H9 (cell line): ENCODE measurements around the gene CSNK1A1L. TPM values are rescaled to one million over a fixed set of nuclear protein-coding genes. Genes with fewer than 3 reads are reported as not detected.

Experiments used
- DNase-seq: peaks from one replicate; pipeline ENCODE4 v3.0.0-alpha.2; 2017
- H2AFZ ChIP-seq: one replicate; pipeline ENCODE4 v1.6.1; 2013; ENCODE audit warnings: mild to moderate bottlenecking, low read length, control low read depth, moderate library complexity
- H2AK5ac ChIP-seq: 2 replicates; pipeline ENCODE4 v1.6.1; 2013; ENCODE audit warnings: low read length, control low read depth, mixed read lengths; ENCODE audit not compliant: insufficient read length
- H2BK120ac ChIP-seq: one replicate; pipeline ENCODE4 v1.6.1; 2013; ENCODE audit warnings: low read depth, mild to moderate bottlenecking, low read length, control low read depth, inconsistent platforms; ENCODE audit not compliant: poor library complexity, severe bottlenecking
- H2BK12ac ChIP-seq: 2 replicates; pipeline ENCODE4 v1.6.1; 2013; ENCODE audit warnings: low read length, control low read depth, mixed read lengths, low read depth; ENCODE audit not compliant: insufficient read length
- H2BK15ac ChIP-seq: 2 replicates; pipeline ENCODE4 v1.6.1; 2013; ENCODE audit warnings: low read depth, low read length, control low read depth
- H2BK20ac ChIP-seq: one replicate; pipeline ENCODE4 v1.6.1; 2013; ENCODE audit warnings: low read depth, mild to moderate bottlenecking, low read length, control low read depth, inconsistent platforms; ENCODE audit not compliant: poor library complexity, severe bottlenecking
- H2BK5ac ChIP-seq: 2 replicates; pipeline ENCODE4 v1.6.1; 2013; ENCODE audit warnings: low read length, control low read depth, mixed read lengths; ENCODE audit not compliant: insufficient read length
- H3K14ac ChIP-seq: 2 replicates; pipeline ENCODE4 v1.6.1; 2013; ENCODE audit warnings: low read length, control low read depth; ENCODE audit not compliant: insufficient read depth
- H3K18ac ChIP-seq: 2 replicates; pipeline ENCODE4 v1.6.1; 2013; ENCODE audit warnings: low read depth, mild to moderate bottlenecking, mixed read lengths, low read length, control low read depth; ENCODE audit not compliant: insufficient read length
- H3K23ac ChIP-seq: 2 replicates; pipeline ENCODE4 v1.6.1; 2013; ENCODE audit warnings: low read length, control low read depth, mixed read lengths, low read depth; ENCODE audit not compliant: insufficient read length
- H3K23me2 ChIP-seq: 2 replicates; pipeline ENCODE4 v1.6.1; 2013; ENCODE audit warnings: low read depth, mild to moderate bottlenecking, mixed read lengths, low read length, control low read depth; ENCODE audit not compliant: insufficient read length, poor library complexity, severe bottlenecking
- H3K27ac ChIP-seq: 2 replicates; pipeline ENCODE4 v1.5.1; 2013; ENCODE audit warnings: low read length, control low read depth, mixed read lengths, low read depth; ENCODE audit not compliant: insufficient read length
- H3K27me3 ChIP-seq: 2 replicates; pipeline ENCODE4 v1.6.1; 2013; ENCODE audit warnings: low read length, control low read depth, inconsistent platforms; ENCODE audit not compliant: insufficient read depth
- H3K4ac ChIP-seq: 2 replicates; pipeline ENCODE4 v1.6.1; 2013; ENCODE audit warnings: low read depth, mild to moderate bottlenecking, control low read depth, inconsistent platforms, low read length, moderate library complexity
- H3K4me1 ChIP-seq: 2 replicates; pipeline ENCODE4 v1.6.1; 2013; ENCODE audit warnings: low read length, control low read depth, inconsistent platforms; ENCODE audit not compliant: insufficient read depth
- H3K4me2 ChIP-seq: 2 replicates; pipeline ENCODE4 v1.6.1; 2013; ENCODE audit warnings: low read length, control low read depth, mixed read lengths; ENCODE audit not compliant: insufficient read length, insufficient read depth
- H3K56ac ChIP-seq: 2 replicates; pipeline ENCODE4 v1.6.1; 2013; ENCODE audit warnings: low read depth, mild to moderate bottlenecking, mixed read lengths, low read length, control low read depth; ENCODE audit not compliant: insufficient read length
- H3K79me1 ChIP-seq: 2 replicates; pipeline ENCODE4 v1.6.1; 2013; ENCODE audit warnings: low read depth, mild to moderate bottlenecking, moderate library complexity, low read length, control low read depth, inconsistent platforms; ENCODE audit not compliant: insufficient read depth, poor library complexity, severe bottlenecking
- H3K79me2 ChIP-seq: 2 replicates; pipeline ENCODE4 v1.6.1; 2013; ENCODE audit warnings: low read length, control low read depth, inconsistent platforms; ENCODE audit not compliant: insufficient read depth
- H3K9ac ChIP-seq: 2 replicates; pipeline ENCODE4 v1.6.1; 2013; ENCODE audit warnings: low read length, control low read depth, mixed read lengths; ENCODE audit not compliant: insufficient read length; ENCODE audit errors: extremely low read depth
- H3K9me3 ChIP-seq: one replicate; pipeline ENCODE4 v1.6.1; 2013; ENCODE audit warnings: low read depth, low read length, inconsistent platforms; ENCODE audit not compliant: control insufficient read depth
- H3T11ph ChIP-seq: one replicate; pipeline ENCODE4 v1.6.1; 2013; ENCODE audit warnings: mild to moderate bottlenecking, low read length, control low read depth, inconsistent platforms
- H4K20me1 ChIP-seq: one replicate; pipeline ENCODE4 v1.6.1; 2013; ENCODE audit not compliant: control insufficient read depth, insufficient read length, insufficient read depth
- H4K5ac ChIP-seq: 2 replicates; pipeline ENCODE4 v1.6.1; 2013; ENCODE audit warnings: low read depth, mild to moderate bottlenecking, mixed read lengths, low read length, control low read depth; ENCODE audit not compliant: insufficient read length
- H4K8ac ChIP-seq: replicated peaks from 2 replicates; pipeline ENCODE4 v1.6.1; 2013; ENCODE audit warnings: low read length, control low read depth, mixed read lengths, low read depth; ENCODE audit not compliant: insufficient read length
- H4K91ac ChIP-seq: 2 replicates; pipeline ENCODE4 v1.6.1; 2013; ENCODE audit warnings: low read depth, mild to moderate bottlenecking, moderate library complexity, mixed read lengths, low read length, control low read depth; ENCODE audit not compliant: insufficient read length
- H3K27ac Mint-ChIP-seq, 3 experiments: 2 replicates in 2 of 3; 3 replicates in 1 of 3; pipeline ENCODE4 v1.8.0; 2020 to 2021; ENCODE audit warnings: mixed read lengths in 3 of 3, mild to moderate bottlenecking in 1 of 3, moderate library complexity in 1 of 3
- H3K27me3 Mint-ChIP-seq: 2 replicates; pipeline ENCODE4 v1.8.0; 2021; ENCODE audit warnings: low read depth, mild to moderate bottlenecking, moderate library complexity, mixed read lengths
- H3K36me3 Mint-ChIP-seq, 3 experiments: 2 replicates in 2 of 3; 3 replicates in 1 of 3; pipeline ENCODE4 v1.8.0; 2020 to 2021; ENCODE audit warnings: low read depth in 3 of 3, mixed read lengths in 3 of 3; ENCODE audit not compliant: insufficient read depth in 1 of 3
- H3K4me1 Mint-ChIP-seq, 2 experiments: 2 replicates each; pipeline ENCODE4 v1.8.0; 2020; ENCODE audit warnings: mixed read lengths in 2 of 2
- H3K4me3 Mint-ChIP-seq, 2 experiments: 2 replicates in 1 of 2; 3 replicates in 1 of 2; pipeline ENCODE4 v1.8.0; 2020 to 2021; ENCODE audit warnings: mild to moderate bottlenecking in 2 of 2, mixed read lengths in 2 of 2, moderate library complexity in 1 of 2
- H3K9me3 Mint-ChIP-seq, 2 experiments: 2 replicates in 1 of 2; 3 replicates in 1 of 2; pipeline ENCODE4 v1.8.0; 2020; ENCODE audit warnings: mild to moderate bottlenecking in 2 of 2, mixed read lengths in 2 of 2, moderate library complexity in 1 of 2
- whole genome bisulfite sequencing: extraction: QIAGEN DNeasy Blood & Tissue Kit; methylation state at CpG from one replicate; pipeline ENCODE4 v1.1.7; 2013; ENCODE audit warnings: missing lambda C conversion rate, low lambda C conversion rate, mixed read lengths; ENCODE audit not compliant: insufficient read length; ENCODE audit errors: extremely low coverage; 5-methylcytosine and 5-hydroxymethylcytosine counted together
- total RNA-seq: library from RNA; stranded (reverse); gene quantifications from 2 replicates; pipeline ENCODE4 v1.2.1, GENCODE V29; 2021
- TF ChIP-seq, protein P1 (sequence below): fragments of 200-600 bp; sonication (generic); conservative IDR thresholded peaks from 3 replicates; pipeline ENCODE4 v1.8.0; 2021; ENCODE audit warnings: antibody characterized with exemption, mild to moderate bottlenecking

The CSNK1A1L gene
- total RNA-seq, 1 experiment from 2014 or later, result not detected

DNA sequence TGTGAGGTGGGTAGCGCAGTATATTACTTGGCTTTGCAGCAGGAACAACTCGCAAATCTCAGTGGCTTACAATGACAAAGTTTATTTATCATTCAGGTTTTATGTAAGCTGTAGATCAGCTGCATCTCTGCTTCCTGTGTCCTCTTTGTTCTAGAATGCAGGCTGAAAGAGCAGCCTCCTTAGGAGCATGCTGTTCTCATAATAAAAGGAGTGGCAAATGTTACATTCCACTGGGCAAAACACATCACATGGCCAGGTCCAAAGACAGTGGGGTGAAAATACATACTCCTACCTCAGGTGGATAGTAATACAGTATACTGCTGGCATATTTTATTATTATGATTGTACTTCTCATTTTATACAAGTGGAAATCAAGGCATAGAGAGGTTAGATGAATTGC lies 1.2 kb upstream of the CSNK1A1L start:
- Histone ChIP-seq H4K5ac (no peak overlapping the region), H3K14ac (no peak overlapping the region), H3K27ac (no peak overlapping the region), H2BK120ac (no peak overlapping the region), H3T11ph (no peak overlapping the region), H3K79me2 (no peaks in the 10 kb centered on the region), H2BK5ac (no peak overlapping the region), H2BK12ac (no peak overlapping the region), H3K4ac (no peak overlapping the region), H3K18ac (no peak overlapping the region), H3K79me1 (no peaks in the 10 kb centered on the region), H4K20me1 (no peaks in the 10 kb centered on the region), H3K56ac (no peak overlapping the region), H2BK20ac (no peak overlapping the region), H2AFZ (no peak overlapping the region), H2AK5ac (no peak overlapping the region), H3K23ac (no peak overlapping the region), H4K91ac (no peak overlapping the region), H3K9me3 (no peaks in the 10 kb centered on the region), H4K8ac (no peak overlapping the region), H3K23me2 (no peaks in the 10 kb centered on the region), H3K4me2 (no peak overlapping the region), H3K27me3 (no peaks in the 10 kb centered on the region), H3K9ac (no peak overlapping the region), H3K4me1 (peaks cover 3% of the 10 kb centered on the region; the same call in 1 of the 2 replicates), H2BK15ac (no peak overlapping the region)
- Mint-ChIP-seq H3K4me1 (peaks cover 25 to 26% of the 10 kb centered on the region in 2 experiments), H3K9me3 (peaks cover 2 to 4% of the 10 kb centered on the region in 2 experiments; a peak in 2 of 5 replicates), H3K27me3 (no peaks in the 10 kb centered on the region; the same call in 1 of the 2 replicates), H3K27ac (peak overlapping the region in 2 of 3 experiments; percentile 35 to 80; a peak in 4 of 7 replicates), H3K4me3 (no peak overlapping the region), H3K36me3 (peaks cover 0 to 6% (median 0%) of the 10 kb centered on the region in 3 experiments; a peak in 2 of 7 replicates)
- TF ChIP-seq, protein P1, sequence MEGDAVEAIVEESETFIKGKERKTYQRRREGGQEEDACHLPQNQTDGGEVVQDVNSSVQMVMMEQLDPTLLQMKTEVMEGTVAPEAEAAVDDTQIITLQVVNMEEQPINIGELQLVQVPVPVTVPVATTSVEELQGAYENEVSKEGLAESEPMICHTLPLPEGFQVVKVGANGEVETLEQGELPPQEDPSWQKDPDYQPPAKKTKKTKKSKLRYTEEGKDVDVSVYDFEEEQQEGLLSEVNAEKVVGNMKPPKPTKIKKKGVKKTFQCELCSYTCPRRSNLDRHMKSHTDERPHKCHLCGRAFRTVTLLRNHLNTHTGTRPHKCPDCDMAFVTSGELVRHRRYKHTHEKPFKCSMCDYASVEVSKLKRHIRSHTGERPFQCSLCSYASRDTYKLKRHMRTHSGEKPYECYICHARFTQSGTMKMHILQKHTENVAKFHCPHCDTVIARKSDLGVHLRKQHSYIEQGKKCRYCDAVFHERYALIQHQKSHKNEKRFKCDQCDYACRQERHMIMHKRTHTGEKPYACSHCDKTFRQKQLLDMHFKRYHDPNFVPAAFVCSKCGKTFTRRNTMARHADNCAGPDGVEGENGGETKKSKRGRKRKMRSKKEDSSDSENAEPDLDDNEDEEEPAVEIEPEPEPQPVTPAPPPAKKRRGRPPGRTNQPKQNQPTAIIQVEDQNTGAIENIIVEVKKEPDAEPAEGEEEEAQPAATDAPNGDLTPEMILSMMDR, result no peak
- DNase-seq, result no peak
- no CpG with 5 or more reads among the region's 2 CpGs for WGBS
